HG03045 (cell line): ENCODE data around the gene CARMIL3.
A peak's percentile ranks its signal among the peaks of the same experiment; 100 is the strongest.
"Not testable (repeated sequence)": the region's sequence is repeated elsewhere in the genome, so short reads cannot be mapped to it uniquely, and the experiment has no call there.

Experiments
- ATAC-seq: cut with Tn5 transposase; IDR thresholded peaks from one replicate; pipeline ENCODE4 v1.9.1; 2021; ENCODE audit warnings: mild to moderate bottlenecking, moderate library complexity; ENCODE audit not compliant: unreplicated experiment

Gene CARMIL3

DNA sequence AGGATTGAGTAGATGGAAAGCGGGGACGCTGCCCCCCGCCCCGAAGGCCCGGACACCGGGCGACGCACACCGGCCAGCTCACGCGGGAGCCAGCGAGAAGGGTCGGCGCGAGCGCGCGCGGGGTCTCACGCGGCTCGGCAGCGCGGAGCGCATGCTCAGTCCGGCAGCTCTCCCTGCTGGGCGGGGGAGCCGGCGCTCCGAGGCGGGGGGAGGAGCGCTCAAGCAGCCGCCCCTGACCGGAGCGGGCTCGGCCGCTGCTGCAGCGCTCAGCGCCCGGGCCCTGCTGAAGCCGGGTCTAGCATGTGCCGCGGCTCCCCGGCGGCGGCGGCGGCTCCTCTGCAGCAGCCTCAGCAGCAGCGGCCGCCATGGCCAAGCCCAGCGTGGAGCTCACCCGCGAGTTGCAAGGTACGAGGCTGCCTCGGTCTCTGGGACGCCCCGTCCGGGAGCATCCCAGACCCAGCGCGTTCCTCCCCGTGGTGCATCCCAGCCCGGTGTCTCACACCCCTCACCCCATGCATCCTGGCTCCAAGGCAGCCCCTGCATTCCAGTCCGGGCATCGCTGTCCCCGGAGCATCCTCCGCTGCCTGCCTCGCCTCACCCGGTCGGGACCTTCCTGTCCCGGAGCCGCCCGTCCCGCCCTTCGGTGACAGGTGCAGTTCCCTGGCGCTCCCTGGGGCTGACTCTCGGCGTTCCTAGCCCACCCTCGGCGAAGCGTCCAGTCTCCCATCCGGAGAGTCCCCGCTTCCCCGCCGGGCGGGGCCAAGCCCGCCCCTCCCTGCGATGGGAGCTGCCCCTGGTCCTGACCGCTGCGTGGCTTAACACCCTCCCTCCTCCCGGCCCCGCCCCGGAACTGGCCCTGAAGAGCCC lies at the start of gene CARMIL3:
CARMIL3 (plus strand) TSS at position 221 of the 867 bp plus-strand sequence; CDS start at position 366, 145 bp downstream.
- ATAC-seq, result peak; percentile 80

GRCh38 chr14:24006471-24006816 lies 45.4 kb upstream of the CARMIL3 start:
- peak; percentile 51 for ATAC-seq

GRCh38 chr14:24006817-24007652 lies 44.8 kb upstream of the CARMIL3 start:
- ATAC-seq, result peak; percentile 79

GRCh38 chr14:24011051-24011450 lies 40.8 kb upstream of the CARMIL3 start:
- no peak for ATAC-seq

DNA sequence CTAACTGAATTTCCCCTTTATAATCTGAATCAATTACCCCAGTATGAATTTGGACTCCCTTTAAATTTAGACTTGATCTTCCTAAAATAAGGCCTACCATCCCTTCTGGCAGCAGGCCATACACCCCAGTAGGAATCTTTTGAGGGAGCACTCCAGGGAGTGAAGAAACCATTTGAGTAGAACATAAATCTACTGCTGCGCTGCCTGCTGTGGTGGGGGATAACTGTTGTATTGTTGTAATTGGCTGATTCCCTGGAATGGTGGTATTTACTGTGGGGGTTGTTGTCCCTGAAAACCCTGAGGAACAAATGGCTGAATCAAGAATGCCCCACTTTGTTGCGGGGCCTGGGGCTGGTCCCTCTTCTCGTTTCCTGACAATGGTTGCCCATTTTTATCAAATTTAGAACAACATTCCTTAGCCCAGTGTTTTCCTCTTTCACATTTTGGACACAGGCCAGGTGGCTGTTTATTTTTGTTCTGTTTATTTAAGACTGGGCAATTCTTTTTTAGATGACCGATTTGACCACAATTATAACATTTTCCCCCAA lies 39.0 kb upstream of the CARMIL3 start:
- ATAC-seq, result not testable (repeated sequence)

DNA sequence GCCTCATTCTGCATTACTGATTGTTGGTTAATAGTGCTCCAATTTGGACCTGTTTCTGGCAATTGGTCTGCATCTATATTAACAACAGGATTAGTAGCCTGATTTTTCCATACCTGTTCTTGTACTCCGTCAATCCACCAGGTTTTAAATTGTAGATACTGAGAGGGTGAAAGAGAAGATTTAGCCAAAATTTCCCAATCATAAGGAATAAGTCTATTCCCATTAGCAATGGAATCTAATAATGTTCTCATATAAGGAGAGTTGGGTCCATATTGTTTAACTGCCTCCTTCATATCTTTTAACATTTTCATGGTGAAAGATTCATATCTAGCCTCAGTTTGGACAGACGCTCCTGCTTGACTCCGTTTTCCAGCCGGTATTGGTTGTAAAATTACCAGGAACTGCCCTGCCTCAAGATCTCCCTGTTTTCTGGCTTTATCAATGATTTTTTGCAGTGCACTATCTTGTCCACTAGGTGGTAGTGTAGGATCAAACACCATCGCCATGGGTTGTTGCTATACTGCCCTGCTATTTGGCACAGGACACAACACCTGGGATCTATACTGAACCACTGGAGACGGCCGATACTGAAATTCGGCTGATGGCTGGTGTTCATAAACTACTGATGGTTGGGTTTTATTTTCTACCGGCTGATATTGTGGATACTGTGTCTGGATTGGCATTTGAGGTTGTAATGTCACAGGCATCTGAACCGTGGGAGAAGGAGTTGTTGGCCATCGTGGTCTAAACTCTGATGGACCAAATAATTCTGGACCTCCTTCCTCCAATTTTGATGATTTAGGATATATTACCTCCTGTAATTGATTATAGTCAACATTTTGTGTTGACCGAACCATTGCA lies 37.9 kb upstream of the CARMIL3 start:
- ATAC-seq, result no peak

DNA sequence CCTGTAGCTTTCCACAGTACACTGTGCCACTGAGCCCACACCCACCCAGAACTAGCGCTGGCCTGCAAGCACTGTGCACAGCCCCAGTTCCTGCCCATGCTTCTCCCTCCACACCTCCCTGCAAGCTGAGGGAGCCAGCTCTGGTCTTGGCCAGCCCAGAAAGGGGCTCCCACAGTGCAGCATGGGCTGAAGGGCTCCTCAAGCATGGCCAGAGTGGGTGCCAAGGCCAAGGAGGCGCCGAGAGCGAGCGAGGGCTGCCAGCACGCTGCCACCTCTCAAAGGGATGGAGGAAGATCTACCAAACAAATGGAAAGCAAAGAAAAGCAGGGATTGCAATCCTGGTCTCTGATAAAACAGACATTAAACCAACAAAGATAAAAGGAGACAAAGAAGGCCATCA lies 36.1 kb upstream of the CARMIL3 start:
- not testable (repeated sequence) for ATAC-seq

DNA sequence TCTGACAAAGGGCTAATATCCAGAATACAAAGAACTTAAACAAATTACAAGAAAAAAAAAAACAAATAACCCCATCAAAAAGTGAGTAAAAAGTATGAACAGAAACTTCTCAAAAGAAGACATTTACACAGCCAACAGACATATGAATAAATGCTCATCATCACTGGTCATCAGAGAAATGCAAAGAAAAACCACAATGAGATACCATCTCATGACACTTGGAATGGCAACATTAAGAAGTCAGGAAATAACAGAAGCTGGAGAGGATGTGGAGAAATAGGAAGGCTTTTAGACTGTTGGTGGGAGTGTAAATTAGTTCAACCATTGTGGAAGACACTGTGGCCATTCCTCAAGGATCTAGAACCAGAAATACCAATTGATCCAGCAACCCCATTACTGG lies 32.8 kb upstream of the CARMIL3 start:
- not testable (repeated sequence) for ATAC-seq

GRCh38 chr14:24019944-24020343 lies 31.9 kb upstream of the CARMIL3 start:
- not testable (repeated sequence) for ATAC-seq

DNA sequence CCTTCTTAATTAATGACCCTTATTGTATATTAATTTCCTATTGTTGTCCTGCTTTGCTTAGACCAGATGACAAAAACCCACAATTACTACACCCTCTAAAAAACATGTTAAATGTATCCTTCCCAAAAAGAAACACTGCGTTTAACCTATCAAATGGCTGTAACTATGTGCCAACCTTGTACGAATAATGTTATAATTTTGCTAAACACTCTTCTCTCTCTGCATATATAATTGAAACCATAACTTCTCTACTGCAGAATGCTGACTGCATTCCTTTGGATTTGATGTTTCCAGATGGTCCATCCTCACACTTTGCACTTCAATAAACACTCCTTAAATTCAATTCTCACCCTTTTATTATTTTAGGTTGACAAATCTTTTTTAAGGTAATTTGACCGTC lies 31.3 kb upstream of the CARMIL3 start:
- not testable (repeated sequence) for ATAC-seq

DNA sequence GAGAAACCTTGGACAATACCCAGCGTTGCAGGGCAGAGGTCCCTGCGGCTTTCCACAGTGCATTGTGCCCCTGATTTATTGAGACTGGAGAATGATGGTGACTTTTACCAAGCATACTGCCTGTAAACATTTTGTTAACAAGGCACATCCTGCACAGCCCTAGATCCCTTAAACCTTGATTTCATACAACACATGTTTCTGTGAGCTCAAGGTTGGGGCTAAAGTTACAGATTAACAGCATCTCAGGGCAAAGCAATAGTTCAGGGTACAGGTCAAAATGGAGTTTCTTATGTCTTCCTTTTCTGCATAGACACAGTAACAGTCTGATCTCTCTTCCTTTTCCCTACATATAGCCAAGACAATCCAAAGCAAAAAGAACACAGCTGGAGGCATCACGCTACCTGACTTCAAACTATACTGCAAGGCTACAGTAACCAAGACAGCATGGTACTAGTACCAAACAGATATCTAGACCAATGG lies 26.8 kb upstream of the CARMIL3 start:
- ATAC-seq, result not testable (repeated sequence)

GRCh38 chr14:24029687-24030086 lies 22.1 kb upstream of the CARMIL3 start:
- ATAC-seq, result not testable (repeated sequence)

DNA sequence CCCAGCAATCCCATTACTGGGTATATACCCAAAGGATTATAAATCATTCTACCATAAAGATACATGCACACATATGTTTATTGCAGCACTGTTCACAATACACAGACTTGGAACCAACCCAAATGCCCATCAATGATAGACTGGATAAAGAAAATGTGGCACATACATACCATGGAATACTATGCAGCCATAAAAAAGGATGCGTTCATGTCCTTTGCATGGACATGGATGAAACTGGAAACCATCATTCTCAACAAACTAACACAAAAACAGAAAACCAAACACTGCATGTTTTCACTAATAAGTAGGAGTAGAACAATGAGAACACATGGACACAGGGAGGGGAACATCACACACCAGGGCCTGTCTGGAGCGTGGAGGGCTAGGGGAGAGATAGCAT lies 20.5 kb upstream of the CARMIL3 start:
- not testable (repeated sequence) for ATAC-seq

DNA sequence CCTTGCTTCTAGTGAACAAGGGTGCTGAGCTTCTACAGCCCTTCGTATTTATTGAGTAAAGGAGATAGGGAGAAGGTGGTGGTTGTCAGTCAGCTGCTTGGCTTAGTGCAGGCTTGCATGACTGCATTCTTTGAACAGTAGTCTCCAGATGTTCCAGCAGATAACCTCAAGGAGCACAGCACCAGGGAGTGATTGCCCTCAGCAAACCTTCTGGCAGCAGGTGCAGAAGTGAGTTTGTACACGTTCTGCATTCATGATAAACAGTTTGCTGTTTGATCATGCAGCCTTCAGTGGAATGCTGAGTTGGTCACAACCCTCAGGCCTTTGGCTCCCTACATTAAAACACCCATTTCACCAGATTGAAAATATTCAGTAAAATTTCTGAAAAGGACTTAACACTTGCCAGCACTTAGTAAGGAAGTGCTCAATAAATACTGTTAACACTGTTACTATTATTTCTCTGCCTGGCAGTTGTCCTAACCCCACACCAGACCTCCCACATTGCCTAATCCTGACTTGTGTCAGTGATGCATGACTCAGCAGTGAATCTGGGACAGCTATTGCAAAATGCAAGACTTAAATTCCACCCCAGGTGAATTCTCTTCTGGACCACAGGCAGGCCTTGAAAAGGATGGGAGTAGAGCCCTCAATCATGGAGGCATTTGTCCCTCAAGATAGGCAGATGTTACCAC lies 18.9 kb upstream of the CARMIL3 start:
- ATAC-seq, result no peak

- ATAC-seq, result not testable (repeated sequence)
These were observed 16.0 kb upstream of the CARMIL3 start for GRCh38 chr14:24035769-24036168.

DNA sequence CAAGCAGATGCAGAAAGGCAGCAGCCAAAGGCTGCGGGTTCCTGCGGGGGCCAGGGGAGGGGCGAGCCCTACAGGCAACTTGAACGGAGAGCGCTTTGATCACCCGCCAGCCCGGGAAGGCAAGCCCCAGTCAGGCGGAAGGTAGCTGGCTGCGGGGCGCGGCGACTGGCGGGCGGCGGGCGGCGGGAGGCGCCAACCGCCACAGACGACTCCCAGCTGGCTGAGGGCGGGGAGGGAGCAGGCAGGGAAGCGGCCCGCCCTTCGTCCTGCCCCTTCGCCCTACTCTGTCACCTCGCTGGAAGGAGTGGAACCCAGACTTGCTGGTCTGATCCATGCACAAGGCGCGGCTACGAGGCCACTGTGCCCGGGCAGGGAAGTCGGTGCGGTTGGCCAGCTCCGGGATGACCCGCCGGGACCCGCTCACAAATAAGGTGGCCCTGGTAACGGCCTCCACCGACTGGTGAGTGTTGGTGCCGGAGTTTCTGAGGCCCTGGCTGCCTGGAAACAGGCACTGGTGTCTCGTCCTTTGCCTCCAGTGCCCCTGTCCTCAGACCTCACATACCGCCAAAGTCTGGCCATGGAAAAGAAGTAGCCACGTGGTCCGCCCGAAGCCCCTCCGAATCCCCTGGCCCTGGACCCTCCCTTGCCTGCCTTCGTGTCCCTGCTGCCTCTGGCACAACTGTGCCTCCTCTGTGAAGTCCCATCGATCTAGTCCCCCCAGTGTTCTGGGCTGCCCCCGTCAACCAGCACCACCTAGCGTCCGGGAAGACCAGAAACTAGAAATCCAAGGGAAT lies 15.4 kb upstream of the CARMIL3 start:
- ATAC-seq, result peak; percentile 62

- ATAC-seq, result peak; percentile 14
These were observed 14.7 kb upstream of the CARMIL3 start for GRCh38 chr14:24036963-24037657.

DNA sequence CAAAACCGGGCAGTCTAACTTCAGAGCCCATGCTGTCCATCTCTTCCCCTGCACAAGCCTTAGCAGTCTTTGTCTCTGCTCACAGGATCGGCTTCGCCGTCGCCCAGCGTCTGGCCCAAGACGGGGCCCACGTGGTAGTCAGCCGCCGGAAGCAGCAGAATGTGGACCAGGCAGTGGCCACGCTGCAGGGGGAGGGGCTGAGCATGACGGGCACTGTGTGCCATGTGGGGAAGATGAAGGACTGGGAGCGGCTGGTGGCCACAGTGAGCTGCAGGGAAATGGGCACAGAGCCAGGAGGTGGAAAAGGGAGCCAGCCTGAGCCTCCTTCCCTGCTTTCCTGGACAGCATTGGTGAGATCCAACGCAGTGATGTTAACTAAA lies 14.2 kb upstream of the CARMIL3 start:
- no peak for ATAC-seq
